PC-3 (cell line): Measurements from ENCODE around the gene TTC27.

Experiments
- EZH2 ChIP-seq: fragments of 300-600 bp; sonication (generic); IDR thresholded peaks from one replicate; pipeline ENCODE4 v1.6.1; 2017; ENCODE audit warnings: antibody characterized with exemption, mild to moderate bottlenecking, low read length; ENCODE audit not compliant: unreplicated experiment
- EZH2phosphoT487 ChIP-seq: fragments of 300-600 bp; sonication (generic); IDR thresholded peaks from 2 replicates; pipeline ENCODE4 v1.6.1; 2018; ENCODE audit warnings: mild to moderate bottlenecking, antibody characterized with exemption, low read length, borderline replicate concordance
- TF ChIP-seq, protein P1 (sequence below): fragments of 300-600 bp; sonication (generic); conservative IDR thresholded peaks from 2 replicates; pipeline ENCODE4 v1.5.1; 2017; ENCODE audit warnings: antibody characterized with exemption, low read depth, mild to moderate bottlenecking, low read length

- TF ChIP-seq, protein P1, sequence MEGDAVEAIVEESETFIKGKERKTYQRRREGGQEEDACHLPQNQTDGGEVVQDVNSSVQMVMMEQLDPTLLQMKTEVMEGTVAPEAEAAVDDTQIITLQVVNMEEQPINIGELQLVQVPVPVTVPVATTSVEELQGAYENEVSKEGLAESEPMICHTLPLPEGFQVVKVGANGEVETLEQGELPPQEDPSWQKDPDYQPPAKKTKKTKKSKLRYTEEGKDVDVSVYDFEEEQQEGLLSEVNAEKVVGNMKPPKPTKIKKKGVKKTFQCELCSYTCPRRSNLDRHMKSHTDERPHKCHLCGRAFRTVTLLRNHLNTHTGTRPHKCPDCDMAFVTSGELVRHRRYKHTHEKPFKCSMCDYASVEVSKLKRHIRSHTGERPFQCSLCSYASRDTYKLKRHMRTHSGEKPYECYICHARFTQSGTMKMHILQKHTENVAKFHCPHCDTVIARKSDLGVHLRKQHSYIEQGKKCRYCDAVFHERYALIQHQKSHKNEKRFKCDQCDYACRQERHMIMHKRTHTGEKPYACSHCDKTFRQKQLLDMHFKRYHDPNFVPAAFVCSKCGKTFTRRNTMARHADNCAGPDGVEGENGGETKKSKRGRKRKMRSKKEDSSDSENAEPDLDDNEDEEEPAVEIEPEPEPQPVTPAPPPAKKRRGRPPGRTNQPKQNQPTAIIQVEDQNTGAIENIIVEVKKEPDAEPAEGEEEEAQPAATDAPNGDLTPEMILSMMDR: no peak
- TF ChIP-seq EZH2: no peak
- no peak for TF ChIP-seq EZH2phosphoT487
Measured at GRCh38 chr2:32841931-32842898, 214.4 kb downstream of the TTC27 start.
